ENCODE results near the gene OSBP2. TPM values are rescaled to one million over a fixed set of nuclear protein-coding genes. Genes with fewer than 3 reads are reported as not detected.

Gene OSBP2
- total and polyA plus RNA-seq, 10 of the 15 experiments (the other 5 are each of a cell fraction or from before 2014, with no cell fraction given): 0.11 to 7.7 (median 3.6) TPM

- TF ChIP-seq SMAD5 (IDR thresholded peaks at IDR 0.05; ENCODE audit: low read depth): no peak
- TF ChIP-seq ZBTB33 (IDR thresholded peaks at IDR 0.05): no peak
- no peak for TF ChIP-seq RBBP5 (conservative IDR thresholded peaks at IDR 0.05)
- no peak for TF ChIP-seq CUX1 (IDR thresholded peaks at IDR 0.05; ENCODE audit: insufficient replicate concordance, low read depth, low read length)
- TF ChIP-seq KAT2A (conservative IDR thresholded peaks at IDR 0.05; ENCODE audit: control insufficient read depth, low read depth, low read length): no peak
- no peak for TF ChIP-seq POLR2AphosphoS2 (IDR thresholded peaks at IDR 0.05; ENCODE audit: low read depth, low read length)
- TF ChIP-seq PAX5 (IDR thresholded peaks at IDR 0.05; ENCODE audit: borderline replicate concordance, low read depth, low read length): no peak
- no peak for TF ChIP-seq NFYB (IDR thresholded peaks at IDR 0.05; ENCODE audit: insufficient read depth, low read depth, low read length)
- TF ChIP-seq STAT1 (conservative IDR thresholded peaks at IDR 0.05): no peak
- no peak for TF ChIP-seq ZBED1 (IDR thresholded peaks at IDR 0.05; ENCODE audit: borderline replicate concordance)
- TF ChIP-seq MYB (IDR thresholded peaks at IDR 0.05; ENCODE audit: borderline replicate concordance, low read depth, low read length): no peak
These were observed 199.0 kb downstream of the OSBP2 start (continued) for GRCh38 chr22:30893434-30894370.
